Inflammatory macrophage treated with lipopolysaccharide for 1 hour (primary cell): ENCODE measurements around the gene CARS2.
A peak's percentile ranks its signal among the peaks of the same experiment; 100 is the strongest.
"Not testable (repeated sequence)": the region's sequence is repeated elsewhere in the genome, so short reads cannot be mapped to it uniquely, and the experiment has no call there.

Experiments used
- DNase-seq, 2 donors: peaks; one replicate each; pipeline ENCODE4 v3.0.0-alpha.2; 2020 to 2022

The CARS2 gene

GRCh38 chr13:110705826-110706569 lies at the start of gene CARS2:
Gene CARS2 (minus strand): TSS chr13:110706116. CDS start chr13:110706093, 23 bp downstream.
- DNase-seq, result peak; percentile 97

- DNase-seq, result no peak
Measured at GRCh38 chr13:110748271-110748670, 42.4 kb upstream of the CARS2 start.

- DNase-seq, result no peak
Measured at GRCh38 chr13:110746438-110746837, 40.5 kb upstream of the CARS2 start.

GRCh38 chr13:110743687-110744086 lies 37.8 kb upstream of the CARS2 start:
- no peak for DNase-seq

- no peak for DNase-seq
Measured at GRCh38 chr13:110737555-110737954, 31.6 kb upstream of the CARS2 start.

GRCh38 chr13:110734561-110734960 lies 28.6 kb upstream of the CARS2 start:
- no peak for DNase-seq

- no peak for DNase-seq
Measured at GRCh38 chr13:110731072-110731471, 25.2 kb upstream of the CARS2 start.

- DNase-seq, result peak; percentile 13 to 52
Measured at GRCh38 chr13:110726726-110727125, 20.8 kb upstream of the CARS2 start.

GRCh38 chr13:110726153-110726552 lies 20.2 kb upstream of the CARS2 start:
- DNase-seq, result not testable (repeated sequence)

- no peak for DNase-seq
Measured at GRCh38 chr13:110723598-110723997, 17.7 kb upstream of the CARS2 start.

GRCh38 chr13:110722971-110723370 lies 17.1 kb upstream of the CARS2 start:
- no peak for DNase-seq

- no peak for DNase-seq
Measured at GRCh38 chr13:110719036-110719710, 13.3 kb upstream of the CARS2 start.

GRCh38 chr13:110716247-110716515 lies 10.3 kb upstream of the CARS2 start:
- DNase-seq, result peak; percentile 32 to 51

- DNase-seq, result peak; percentile 98 to 100
Measured at GRCh38 chr13:110715395-110716246, 9.7 kb upstream of the CARS2 start.

- peak in 1 of 2 donors; percentile 14 for DNase-seq
Measured at GRCh38 chr13:110714797-110715394, 9.0 kb upstream of the CARS2 start.

- peak; percentile 31 to 47 for DNase-seq
Measured at GRCh38 chr13:110713981-110714796, 8.3 kb upstream of the CARS2 start.

GRCh38 chr13:110713642-110713952 lies 7.7 kb upstream of the CARS2 start, which contains the start of gene ING1:
Gene ING1 (plus strand): TSS chr13:110713700. CDS start chr13:110714150, 450 bp downstream.
- peak in 1 of 2 donors; percentile 69 for DNase-seq

GRCh38 chr13:110712849-110713641 lies 7.1 kb upstream of the CARS2 start:
- DNase-seq, result peak; percentile 98 to 99

- DNase-seq, result peak; percentile 84 to 88
Measured at GRCh38 chr13:110712081-110712848, 6.3 kb upstream of the CARS2 start.

GRCh38 chr13:110706570-110707372 lies 855 bp upstream of the CARS2 start:
- DNase-seq, result no peak
